ENCODE measurements around the gene IRF2.

The IRF2 gene

DNA sequence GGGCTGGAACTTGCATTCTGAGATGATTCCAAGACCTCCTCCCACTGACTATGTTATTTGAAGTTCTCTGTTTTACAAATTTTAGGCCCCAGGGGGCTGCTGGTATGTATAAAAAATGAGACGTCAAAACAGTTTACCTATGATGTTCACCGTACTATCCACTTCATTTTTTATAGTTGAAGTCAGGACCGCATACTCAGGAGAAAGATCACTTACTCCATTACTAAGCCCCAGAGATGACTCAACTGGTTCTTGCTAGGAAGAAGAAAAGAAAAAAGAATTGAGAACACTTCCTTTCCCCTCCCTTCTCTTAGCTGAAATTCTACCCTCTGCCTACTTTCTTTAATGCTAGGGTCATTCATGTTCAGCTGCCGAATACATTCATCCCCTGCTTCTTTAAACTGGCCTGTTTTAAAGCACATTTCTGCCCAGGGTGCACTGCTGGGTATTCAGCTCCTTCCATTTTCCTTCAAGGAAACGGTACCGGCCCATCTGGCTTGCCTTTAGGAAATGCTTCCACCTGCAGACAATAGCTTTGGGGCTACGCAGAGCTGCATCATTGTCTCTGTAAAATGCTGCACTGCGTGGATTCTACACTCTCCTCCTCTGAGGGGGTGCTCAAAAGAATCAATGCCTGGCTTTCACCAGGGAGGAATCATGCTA, 66.2 kb downstream of the IRF2 start:
- DNase-seq (ENCODE audit: extremely low read depth, low read depth): peak; percentile 16
- no peak overlapping the region for H3K4me3 ChIP-seq (replicated peaks; ENCODE audit: low read depth, low read length)
- TF ChIP-seq, protein P1, sequence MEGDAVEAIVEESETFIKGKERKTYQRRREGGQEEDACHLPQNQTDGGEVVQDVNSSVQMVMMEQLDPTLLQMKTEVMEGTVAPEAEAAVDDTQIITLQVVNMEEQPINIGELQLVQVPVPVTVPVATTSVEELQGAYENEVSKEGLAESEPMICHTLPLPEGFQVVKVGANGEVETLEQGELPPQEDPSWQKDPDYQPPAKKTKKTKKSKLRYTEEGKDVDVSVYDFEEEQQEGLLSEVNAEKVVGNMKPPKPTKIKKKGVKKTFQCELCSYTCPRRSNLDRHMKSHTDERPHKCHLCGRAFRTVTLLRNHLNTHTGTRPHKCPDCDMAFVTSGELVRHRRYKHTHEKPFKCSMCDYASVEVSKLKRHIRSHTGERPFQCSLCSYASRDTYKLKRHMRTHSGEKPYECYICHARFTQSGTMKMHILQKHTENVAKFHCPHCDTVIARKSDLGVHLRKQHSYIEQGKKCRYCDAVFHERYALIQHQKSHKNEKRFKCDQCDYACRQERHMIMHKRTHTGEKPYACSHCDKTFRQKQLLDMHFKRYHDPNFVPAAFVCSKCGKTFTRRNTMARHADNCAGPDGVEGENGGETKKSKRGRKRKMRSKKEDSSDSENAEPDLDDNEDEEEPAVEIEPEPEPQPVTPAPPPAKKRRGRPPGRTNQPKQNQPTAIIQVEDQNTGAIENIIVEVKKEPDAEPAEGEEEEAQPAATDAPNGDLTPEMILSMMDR (IDR thresholded peaks at IDR 0.05; ENCODE audit: low read depth, low read length, missing control alignments): no peak

DNA sequence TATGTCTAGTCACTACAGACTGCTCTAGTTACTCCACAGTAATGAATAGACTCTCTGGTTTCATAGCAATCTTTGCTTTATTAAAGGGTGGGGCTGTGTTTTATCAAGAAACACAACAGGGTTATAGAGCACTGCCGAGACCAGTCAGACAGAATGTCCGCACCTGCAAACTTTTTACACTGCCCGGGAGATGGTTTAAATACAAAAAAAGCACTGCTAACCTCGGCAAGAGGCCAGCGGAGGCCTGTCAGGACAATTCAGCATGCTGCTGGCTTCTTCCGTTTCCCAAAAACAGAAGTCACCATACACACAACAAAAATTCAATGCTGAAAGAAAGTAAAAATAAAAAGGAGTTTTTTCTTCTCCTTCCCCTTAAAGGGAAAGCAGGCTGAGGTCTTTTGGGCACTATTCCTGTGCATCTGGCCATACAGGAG, 67.4 kb downstream of the IRF2 start:
- DNase-seq (ENCODE audit: extremely low read depth, low read depth): no peak
- no peak overlapping the region for H3K4me3 ChIP-seq (replicated peaks; ENCODE audit: low read depth, low read length)
- TF ChIP-seq, protein P1 (IDR thresholded peaks at IDR 0.05; ENCODE audit: low read depth, low read length, missing control alignments): no peak

DNA sequence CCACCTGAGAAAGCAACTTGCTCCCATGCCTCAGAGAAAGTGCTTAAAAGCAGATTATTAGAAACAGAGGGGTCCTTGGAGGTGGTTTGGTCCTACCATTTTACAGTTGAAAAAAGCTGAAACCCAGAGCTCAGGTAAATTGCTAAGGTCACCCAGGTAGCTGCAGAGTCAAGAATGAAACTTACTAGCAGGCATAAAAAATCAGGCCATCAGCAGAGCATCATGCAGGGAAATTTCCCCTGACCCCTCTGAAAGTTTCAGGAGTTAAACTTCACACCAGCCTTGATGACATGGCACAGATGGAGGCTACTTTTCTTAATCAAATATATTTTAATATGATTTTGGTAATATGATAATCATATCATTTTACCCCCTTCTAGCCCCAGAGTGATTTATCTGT, 70.3 kb downstream of the IRF2 start:
- TF ChIP-seq, protein P1 (IDR thresholded peaks at IDR 0.05; ENCODE audit: low read depth, low read length, missing control alignments): no peak
- no peak for DNase-seq (ENCODE audit: extremely low read depth, low read depth)
- no peak overlapping the region for H3K4me3 ChIP-seq (replicated peaks; ENCODE audit: low read depth, low read length)

DNA sequence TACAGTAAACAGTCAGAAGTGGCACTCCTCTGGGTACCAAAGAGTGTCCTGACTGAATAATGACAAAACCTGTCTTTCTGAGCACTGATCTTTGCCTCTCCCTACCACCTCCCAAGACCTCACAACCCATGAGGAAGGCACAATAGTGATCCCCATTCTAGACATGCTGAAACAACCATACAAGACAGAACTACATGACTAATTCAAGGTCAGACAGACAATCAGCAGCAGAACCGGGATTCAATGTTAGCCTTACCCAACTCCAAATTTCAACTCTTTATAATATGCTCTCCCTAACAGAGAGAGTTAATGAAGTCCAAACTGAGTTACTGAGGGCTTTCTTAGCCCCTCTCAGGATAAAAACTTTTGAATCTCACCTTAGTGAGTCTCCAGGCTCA, 71.0 kb downstream of the IRF2 start:
- H3K4me3 ChIP-seq (replicated peaks; ENCODE audit: low read depth, low read length): no peak overlapping the region
- TF ChIP-seq, protein P1 (IDR thresholded peaks at IDR 0.05; ENCODE audit: low read depth, low read length, missing control alignments): no peak
- DNase-seq (ENCODE audit: extremely low read depth, low read depth): no peak

DNA sequence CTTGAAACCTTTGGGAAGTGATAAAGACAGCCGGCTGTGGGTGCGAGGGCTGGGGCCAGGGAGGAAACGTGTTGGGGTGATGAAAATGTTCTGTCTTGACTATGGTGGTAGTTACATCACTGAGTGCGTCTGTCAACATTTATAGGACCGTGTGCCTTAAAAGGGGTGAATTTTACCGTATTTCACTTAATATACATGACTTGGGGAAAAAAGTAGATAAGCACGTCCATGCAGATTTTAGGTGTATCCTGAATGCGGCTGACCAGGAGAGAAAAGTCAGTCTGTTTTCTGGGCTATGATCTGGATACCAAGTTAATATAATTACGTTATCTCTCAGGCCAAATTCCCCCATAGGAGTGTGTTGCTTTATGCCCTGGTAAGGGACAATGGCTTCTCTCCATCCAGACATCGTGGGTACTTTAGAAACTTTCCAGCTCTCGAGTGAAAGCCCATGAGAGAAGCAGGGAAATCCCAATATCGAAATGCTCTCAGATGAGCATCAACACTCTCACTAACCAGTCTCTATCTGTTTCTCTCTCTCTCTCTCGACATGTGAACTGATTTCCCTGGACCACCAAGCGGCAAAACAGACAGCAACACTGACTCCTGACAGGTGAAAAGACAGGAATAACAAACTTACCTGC, 71.5 kb downstream of the IRF2 start:
- TF ChIP-seq, protein P1 (IDR thresholded peaks at IDR 0.05; ENCODE audit: low read depth, low read length, missing control alignments): no peak
- no peak overlapping the region for H3K4me3 ChIP-seq (replicated peaks; ENCODE audit: low read depth, low read length)
- DNase-seq (ENCODE audit: extremely low read depth, low read depth): no peak

DNA sequence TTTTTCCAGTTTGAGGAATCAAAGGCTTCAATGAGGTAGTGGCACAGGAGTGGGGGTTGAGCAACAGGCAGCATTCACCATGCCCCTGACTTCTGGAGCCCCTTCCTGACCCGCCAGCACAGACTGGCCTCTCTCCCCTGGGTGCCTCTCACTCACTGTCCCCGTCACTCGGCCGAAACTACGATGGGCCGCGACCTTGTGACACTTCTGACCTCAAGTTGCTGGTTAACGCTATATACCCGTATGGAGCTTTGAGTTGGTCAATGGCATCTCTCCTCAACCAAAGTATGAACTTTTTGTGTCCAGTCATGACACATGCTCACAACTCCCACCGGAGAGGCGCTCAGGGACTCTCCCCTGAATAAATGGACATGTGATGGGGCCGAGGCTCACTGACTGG, 72.1 kb downstream of the IRF2 start:
- TF ChIP-seq, protein P1 (IDR thresholded peaks at IDR 0.05; ENCODE audit: low read depth, low read length, missing control alignments): no peak
- no peak overlapping the region for H3K4me3 ChIP-seq (replicated peaks; ENCODE audit: low read depth, low read length)
- DNase-seq (ENCODE audit: extremely low read depth, low read depth): no peak

All from HFF-Myc (cell line).